Endothelial cell of umbilical vein (primary cell): Measurements from ENCODE around the gene ACTL6A. TPM values are rescaled to one million over a fixed set of nuclear protein-coding genes. Genes with fewer than 3 reads are reported as not detected.

Experiments used
- BruUV-seq: library from RNA; stranded (reverse); fragments of 400-500 nt; replicated peaks from 2 replicates; lab custom pipeline; 2021; lab: Mats Ljungman, UMichigan
- CTCF ChIA-PET: fragments of 300-600, 350-600 bp; sonication (Branson Sonifier 250); formaldehyde crosslinking; loops from one replicate; lab custom pipeline; 2021; ENCODE audit warnings: antibody characterized with exemption, inconsistent platforms; lab: Charles Lee
- POLR2A ChIA-PET: fragments of 300-600, 350-600 bp; sonication (Branson Sonifier 250); formaldehyde crosslinking; loops from one replicate; lab custom pipeline; 2021; ENCODE audit warnings: antibody characterized with exemption, inconsistent platforms; lab: Charles Lee
- DNase-seq: peaks from one replicate; pipeline ENCODE4 v3.0.0-alpha.2; 2011; ENCODE audit warnings: low read depth, low spot score
- FAIRE-seq: peaks from 2 replicates; lab custom pipeline; 2011; peaks lifted over from hg19 to GRCh38; lab: Jason Lieb, UNC
- H2AFZ ChIP-seq: 2 replicates; pipeline ENCODE4 v1.6.0; 2012; ENCODE audit warnings: low read depth, low read length, control low read depth, inconsistent platforms
- H3K27ac ChIP-seq: 2 replicates; pipeline ENCODE4 v1.5.1; 2011; ENCODE audit warnings: low read depth, mild to moderate bottlenecking, control low read depth, low read length, moderate library complexity; ENCODE audit not compliant: insufficient read depth
- H3K27me3 ChIP-seq, 2 experiments: 2 replicates each; pipeline versions ENCODE4 v1.6.0 to v1.6.1; 2011; ENCODE audit warnings: low read length in 2 of 2, mixed read lengths in 1 of 2; ENCODE audit not compliant: control insufficient read depth in 2 of 2, insufficient read depth in 2 of 2
- H3K36me3 ChIP-seq, 2 experiments: 2 replicates in 1 of 2; 3 replicates in 1 of 2; pipeline ENCODE4 v1.5.1; 2011; ENCODE audit warnings: low read length in 2 of 2, mild to moderate bottlenecking in 1 of 2, moderate library complexity in 1 of 2; ENCODE audit not compliant: control insufficient read depth in 2 of 2, insufficient read depth in 2 of 2; ENCODE audit errors: extremely low read depth in 1 of 2
- H3K4me1 ChIP-seq: 3 replicates; pipeline ENCODE4 v1.5.1; 2011; ENCODE audit warnings: mild to moderate bottlenecking, low read length; ENCODE audit not compliant: control insufficient read depth, insufficient read depth; ENCODE audit errors: extremely low read depth
- H3K4me2 ChIP-seq: 2 replicates; pipeline ENCODE4 v1.6.1; 2011; ENCODE audit warnings: low read length, control low read depth, mixed read lengths; ENCODE audit not compliant: insufficient read depth
- H3K4me3 ChIP-seq, 3 experiments: fragments of 200-600 bp in 1 of 3; sonication (generic), shearing (Covaris generic) in 1 of 3; replicated peaks in 1 of 3; 2 replicates each; pipeline ENCODE4 v1.5.1; 2011 to 2016; ENCODE audit warnings: control low read depth in 3 of 3, low read length in 3 of 3, mild to moderate bottlenecking in 2 of 3, inconsistent platforms in 1 of 3, low read depth in 1 of 3, moderate library complexity in 1 of 3; ENCODE audit not compliant: insufficient read depth in 1 of 3
- H3K79me2 ChIP-seq: 2 replicates; pipeline ENCODE4 v1.6.0; 2012; ENCODE audit warnings: low read length, inconsistent platforms; ENCODE audit not compliant: control insufficient read depth, insufficient read depth
- H3K9ac ChIP-seq: replicated peaks from 2 replicates; pipeline ENCODE3; 2011; ENCODE audit warnings: low read length, control low read depth; ENCODE audit not compliant: insufficient read depth; ENCODE audit errors: extremely low read depth
- H3K9me1 ChIP-seq: replicated peaks from 3 replicates; pipeline ENCODE4 v1.6.0; 2011; ENCODE audit warnings: mild to moderate bottlenecking, low read length; ENCODE audit not compliant: control insufficient read depth, insufficient read depth; ENCODE audit errors: extremely low read depth
- H3K9me3 ChIP-seq: replicated peaks from 2 replicates; pipeline ENCODE4 v1.5.1; 2012; ENCODE audit warnings: low read length, inconsistent platforms; ENCODE audit not compliant: control insufficient read depth, insufficient read depth
- H4K20me1 ChIP-seq: replicated peaks from 2 replicates; pipeline ENCODE3; 2011; ENCODE audit warnings: mild to moderate bottlenecking, low read length; ENCODE audit not compliant: control insufficient read depth, insufficient read depth; ENCODE audit errors: extremely low read depth
- FOS ChIP-seq: IDR thresholded peaks from 2 replicates; pipeline ENCODE4 v1.6.1; 2011; ENCODE audit warnings: mild to moderate bottlenecking, low read length, moderate library complexity, borderline replicate concordance; ENCODE audit not compliant: insufficient read depth
- GATA2 ChIP-seq: IDR thresholded peaks from 2 replicates; pipeline ENCODE4 v1.7.0; 2011; ENCODE audit warnings: low read depth, mild to moderate bottlenecking, moderate library complexity, mixed read lengths, low read length; ENCODE audit not compliant: insufficient read length, insufficient read depth
- JUN ChIP-seq: IDR thresholded peaks from 2 replicates; pipeline ENCODE4 v1.6.1; 2011; ENCODE audit warnings: borderline replicate concordance, low read depth; ENCODE audit not compliant: insufficient read length, insufficient read depth
- MYC ChIP-seq: IDR thresholded peaks from one replicate; pipeline ENCODE4 v1.6.1; 2011; ENCODE audit warnings: mild to moderate bottlenecking, low read depth, low read length
- POLR2AphosphoS5 ChIP-seq: IDR thresholded peaks from 2 replicates; pipeline ENCODE4 v1.6.1; 2012; ENCODE audit warnings: low read depth, mild to moderate bottlenecking, control low read depth, low read length, moderate library complexity; ENCODE audit not compliant: insufficient read depth
- dilution Hi-C: fragments of 300-500 bp; cut with MboI; formaldehyde crosslinking; loops from one replicate; pipeline ENCODE4 v1.15.0; 2019; ENCODE audit warnings: low sequenced_read_pairs; ENCODE audit not compliant: extremely low pct_ligation_motif_present
- intact Hi-C: fragments of 100-400 bp; cut with micrococcal nuclease; formaldehyde crosslinking; loops from one replicate; pipeline ENCODE4 v1.10.0; 2022
- polyA plus RNA-seq, 4 experiments: library from polyadenylated mRNA; depleted of rRNA in 3 of 4; stranded (reverse) in 3 of 4; unstranded in 1 of 4; fragments of >200 nt; gene quantifications; 2 replicates each; pipeline versions ENCODE4 v1.2.1 to v1.2.3, GENCODE V29; 2011 to 2012; ENCODE audit warnings: missing spikeins in 1 of 4
- total RNA-seq: library from RNA; stranded (reverse); gene quantifications from 2 replicates; pipeline ENCODE4 v1.2.3, GENCODE V29; 2021
- TF ChIP-seq, protein P1 (sequence below): IDR thresholded peaks from 2 replicates; pipeline ENCODE4 v1.6.1; 2011; ENCODE audit not compliant: insufficient read depth, insufficient read length

ACTL6A gene
- total and polyA plus RNA-seq, 2 donors (not counting 3 experiments of a cell fraction or from before 2014, with no cell fraction given) = 68.3 to 96.2 TPM

GRCh38 chr3:179615458-179616173 is 52.9 kb downstream of the ACTL6A start:
- Histone ChIP-seq H3K4me3 (no peak overlapping the region), H3K27ac (peak overlapping the region; percentile 89), H3K4me2 (peak overlapping the region; percentile 98), H3K9ac (peak overlapping the region; percentile 11), H3K9me3 (no peaks in the 10 kb centered on the region), H3K36me3 (peaks cover 0 to 3% of the 10 kb centered on the region in 2 experiments), H3K4me1 (peaks cover 35% of the 10 kb centered on the region), H3K27me3 (no peaks in the 10 kb centered on the region), H2AFZ (no peak overlapping the region), H4K20me1 (no peaks in the 10 kb centered on the region), H3K79me2 (peaks cover 4% of the 10 kb centered on the region), H3K9me1 (no peaks in the 10 kb centered on the region)
- intact Hi-C loops (loop anchor here (2.0 kb wide), 1 partner anchor 37 kb away; the partner anchor contains the start of gene USP13), dilution Hi-C loops (no loop called here)
- ChIA-PET POLR2A (no interaction called here), CTCF (interaction anchor here (0.5 to 5.3 kb wide), 3 partner anchors 34 to 292 kb away, joined by 3 to 23 read pairs (median 4); no protein-coding TSS in a partner anchor)
- TF ChIP-seq MYC (no peak), GATA2 (peak; percentile 48), FOS (peak; percentile 12), POLR2AphosphoS5 (no peak), JUN (peak; percentile 44)
- TF ChIP-seq, protein P1, sequence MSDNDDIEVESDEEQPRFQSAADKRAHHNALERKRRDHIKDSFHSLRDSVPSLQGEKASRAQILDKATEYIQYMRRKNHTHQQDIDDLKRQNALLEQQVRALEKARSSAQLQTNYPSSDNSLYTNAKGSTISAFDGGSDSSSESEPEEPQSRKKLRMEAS = no peak
- FAIRE-seq (peak; percentile 35), DNase-seq (peak; percentile 76)
- BruUV-seq = no TSS peak

GRCh38 chr3:179622023-179622422 is 59.3 kb downstream of the ACTL6A start:
- CTCF ChIA-PET = interaction anchor here (1.1 to 1.2 kb wide), 2 partner anchors 9 to 28 kb away, joined by 3 read pairs; no protein-coding TSS in a partner anchor
- Histone ChIP-seq H3K27ac (no peak overlapping the region), H3K27me3 (no peaks in the 10 kb centered on the region), H4K20me1 (no peaks in the 10 kb centered on the region), H3K9me1 (no peaks in the 10 kb centered on the region), H3K79me2 (no peaks in the 10 kb centered on the region), H3K4me2 (no peak overlapping the region), H3K9me3 (no peaks in the 10 kb centered on the region), H2AFZ (no peak overlapping the region), H3K4me1 (no peaks in the 10 kb centered on the region), H3K4me3 (no peak overlapping the region), H3K9ac (no peak overlapping the region), H3K36me3 (peaks cover 4 to 7% of the 10 kb centered on the region in 2 experiments)
- no peak for FAIRE-seq
- intact Hi-C loops (no loop called here), dilution Hi-C loops (no loop called here)
- POLR2A ChIA-PET = no interaction called here
- no peak for DNase-seq
- no TSS peak for BruUV-seq
- no peak for TF ChIP-seq POLR2AphosphoS5
